Fibroblast of lung (primary cell): Measurements from ENCODE around the gene SMAP1. TPM values are rescaled to one million over a fixed set of nuclear protein-coding genes. Genes with fewer than 3 reads are reported as not detected.

Experiments
- DNase-seq, 2 donors: peaks; one replicate each; pipeline versions ENCODE4 v3.0.0 to v3.0.0-alpha.2; 2010; ENCODE audit warnings: low read depth in 2 of 2
- H2AFZ ChIP-seq: 2 replicates; pipeline ENCODE4 v1.5.1; 2012; ENCODE audit warnings: low read length, control low read depth, inconsistent platforms
- H3K27ac ChIP-seq: 2 replicates; pipeline ENCODE4 v1.5.1; 2011; ENCODE audit warnings: low read length, control low read depth; ENCODE audit not compliant: insufficient read depth
- H3K27me3 ChIP-seq: 2 replicates; pipeline ENCODE4 v1.5.1; 2011; ENCODE audit warnings: mild to moderate bottlenecking, low read length; ENCODE audit not compliant: control insufficient read depth, insufficient read depth
- H3K36me3 ChIP-seq: 2 replicates; pipeline ENCODE4 v1.5.1; 2011; ENCODE audit warnings: low read length; ENCODE audit not compliant: control insufficient read depth, insufficient read depth
- H3K4me1 ChIP-seq: 2 replicates; pipeline ENCODE4 v1.5.1; 2011; ENCODE audit warnings: low read length; ENCODE audit not compliant: control insufficient read depth, insufficient read depth; ENCODE audit errors: extremely low read depth
- H3K4me2 ChIP-seq: 2 replicates; pipeline ENCODE4 v1.5.1; 2011; ENCODE audit warnings: low read length, control low read depth; ENCODE audit not compliant: insufficient read depth; ENCODE audit errors: extremely low read depth
- H3K4me3 ChIP-seq, 4 experiments: fragments of 200-600 bp in 1 of 4; sonication (generic) in 1 of 4; replicated peaks in 1 of 4; 2 replicates each; pipeline ENCODE4 v1.5.1; 2011 to 2016; ENCODE audit warnings: low read length in 4 of 4, low read depth in 3 of 4, mild to moderate bottlenecking in 3 of 4, control low read depth in 2 of 4, inconsistent platforms in 1 of 4, mixed read lengths in 1 of 4; ENCODE audit not compliant: insufficient read depth in 1 of 4; ENCODE audit errors: control extremely low read depth in 1 of 4
- H3K79me2 ChIP-seq: 2 replicates; pipeline ENCODE4 v1.5.1; 2012; ENCODE audit warnings: mild to moderate bottlenecking, low read length, inconsistent platforms; ENCODE audit not compliant: control insufficient read depth, insufficient read depth
- H3K9ac ChIP-seq: 2 replicates; pipeline ENCODE4 v1.5.1; 2011; ENCODE audit warnings: mild to moderate bottlenecking, low read length, control low read depth; ENCODE audit not compliant: insufficient read depth
- H3K9me3 ChIP-seq: 2 replicates; pipeline ENCODE4 v1.5.1; 2012; ENCODE audit warnings: low read depth, low read length; ENCODE audit not compliant: control insufficient read depth, insufficient read depth
- H4K20me1 ChIP-seq: 2 replicates; pipeline ENCODE4 v1.5.1; 2011; ENCODE audit warnings: low read length; ENCODE audit not compliant: control insufficient read depth, insufficient read depth; ENCODE audit errors: extremely low read depth
- CTCF ChIP-seq, 2 donors: IDR thresholded peaks in 1 of 2; conservative IDR thresholded peaks in 1 of 2; 1 replicate in 1 of 2; 2 replicates in 1 of 2; pipeline ENCODE4 v1.5.1; 2011 to 2012; ENCODE audit warnings: low read length in 2 of 2, control low read depth in 1 of 2, inconsistent platforms in 1 of 2, low read depth in 1 of 2, mild to moderate bottlenecking in 1 of 2
- EZH2 ChIP-seq: IDR thresholded peaks from 2 replicates; pipeline ENCODE4 v1.5.1; 2012; ENCODE audit warnings: low read length, control low read depth, mild to moderate bottlenecking; ENCODE audit errors: missing control alignments
- polyA plus RNA-seq, 2 donors: library from polyadenylated mRNA; depleted of rRNA in 1 of 2; stranded (reverse) in 1 of 2; unstranded in 1 of 2; fragments of >200 nt; gene quantifications; 2 replicates each; pipeline ENCODE4 v1.2.1, GENCODE V29; 2011 to 2012; ENCODE audit warnings: missing spikeins in 1 of 2
- total RNA-seq: library from RNA; depleted of rRNA; stranded (reverse); fragments of >200 nt; gene quantifications from 2 replicates; pipeline ENCODE4 v1.2.1, GENCODE V29; 2014

SMAP1 gene
- total and polyA plus RNA-seq, 2 donors (not counting 1 experiment from before 2014, with no cell fraction given) = 18.3 to 25.7 TPM

- H3K9me3 ChIP-seq = no peaks in the 10 kb centered on the region
- no peak overlapping the region for H2AFZ ChIP-seq
- H4K20me1 ChIP-seq = no peaks in the 10 kb centered on the region
- TF ChIP-seq EZH2 = no peak
- no peak for TF ChIP-seq CTCF (conservative IDR thresholded peaks at IDR 0.05 in 1 of 2, IDR thresholded peaks at IDR 0.05 in 1 of 2; ENCODE audit: low read depth in 1 of 2, low read length in 2 of 2)
- no peak for DNase-seq
- H3K36me3 ChIP-seq = no peaks in the 10 kb centered on the region
- no peak overlapping the region for H3K4me2 ChIP-seq
- H3K27me3 ChIP-seq = no peaks in the 10 kb centered on the region
- H3K79me2 ChIP-seq = no peaks in the 10 kb centered on the region
- H3K9ac ChIP-seq = no peak overlapping the region
- H3K4me1 ChIP-seq = no peaks in the 10 kb centered on the region
- H3K27ac ChIP-seq = no peak overlapping the region
- H3K4me3 ChIP-seq = no peak overlapping the region
Measured at GRCh38 chr6:70872469-70872868, 204.8 kb downstream of the SMAP1 start.

- H3K36me3 ChIP-seq = no peaks in the 10 kb centered on the region
- H3K79me2 ChIP-seq = no peaks in the 10 kb centered on the region
- no peak overlapping the region for H3K27ac ChIP-seq
- TF ChIP-seq CTCF (conservative IDR thresholded peaks at IDR 0.05 in 1 of 2, IDR thresholded peaks at IDR 0.05 in 1 of 2; ENCODE audit: low read depth in 1 of 2, low read length in 2 of 2) (no peak), EZH2 (no peak)
- H3K4me3 ChIP-seq = no peak overlapping the region
- no peaks in the 10 kb centered on the region for H3K27me3 ChIP-seq
- H4K20me1 ChIP-seq = no peaks in the 10 kb centered on the region
- H3K4me2 ChIP-seq = no peak overlapping the region
- H3K9ac ChIP-seq = no peak overlapping the region
- no peak for DNase-seq
- H3K9me3 ChIP-seq = no peaks in the 10 kb centered on the region
- H3K4me1 ChIP-seq = no peaks in the 10 kb centered on the region
- H2AFZ ChIP-seq = no peak overlapping the region
Measured at GRCh38 chr6:70874181-70874913, 206.7 kb downstream of the SMAP1 start.

- no peak overlapping the region for H3K27ac ChIP-seq
- TF ChIP-seq EZH2 (no peak), CTCF (conservative IDR thresholded peaks at IDR 0.05 in 1 of 2, IDR thresholded peaks at IDR 0.05 in 1 of 2; ENCODE audit: low read depth in 1 of 2, low read length in 2 of 2) (no peak)
- H3K4me2 ChIP-seq = no peak overlapping the region
- DNase-seq = no peak
- no peaks in the 10 kb centered on the region for H3K27me3 ChIP-seq
- no peaks in the 10 kb centered on the region for H3K36me3 ChIP-seq
- no peaks in the 10 kb centered on the region for H4K20me1 ChIP-seq
- no peaks in the 10 kb centered on the region for H3K9me3 ChIP-seq
- no peaks in the 10 kb centered on the region for H3K4me1 ChIP-seq
- H2AFZ ChIP-seq = no peak overlapping the region
- no peaks in the 10 kb centered on the region for H3K79me2 ChIP-seq
- no peak overlapping the region for H3K4me3 ChIP-seq
- no peak overlapping the region for H3K9ac ChIP-seq
Measured at GRCh38 chr6:70879496-70879895, 211.8 kb downstream of the SMAP1 start.
